ENCODE measurements around the gene ADGRG3.

ADGRG3 gene

DNA sequence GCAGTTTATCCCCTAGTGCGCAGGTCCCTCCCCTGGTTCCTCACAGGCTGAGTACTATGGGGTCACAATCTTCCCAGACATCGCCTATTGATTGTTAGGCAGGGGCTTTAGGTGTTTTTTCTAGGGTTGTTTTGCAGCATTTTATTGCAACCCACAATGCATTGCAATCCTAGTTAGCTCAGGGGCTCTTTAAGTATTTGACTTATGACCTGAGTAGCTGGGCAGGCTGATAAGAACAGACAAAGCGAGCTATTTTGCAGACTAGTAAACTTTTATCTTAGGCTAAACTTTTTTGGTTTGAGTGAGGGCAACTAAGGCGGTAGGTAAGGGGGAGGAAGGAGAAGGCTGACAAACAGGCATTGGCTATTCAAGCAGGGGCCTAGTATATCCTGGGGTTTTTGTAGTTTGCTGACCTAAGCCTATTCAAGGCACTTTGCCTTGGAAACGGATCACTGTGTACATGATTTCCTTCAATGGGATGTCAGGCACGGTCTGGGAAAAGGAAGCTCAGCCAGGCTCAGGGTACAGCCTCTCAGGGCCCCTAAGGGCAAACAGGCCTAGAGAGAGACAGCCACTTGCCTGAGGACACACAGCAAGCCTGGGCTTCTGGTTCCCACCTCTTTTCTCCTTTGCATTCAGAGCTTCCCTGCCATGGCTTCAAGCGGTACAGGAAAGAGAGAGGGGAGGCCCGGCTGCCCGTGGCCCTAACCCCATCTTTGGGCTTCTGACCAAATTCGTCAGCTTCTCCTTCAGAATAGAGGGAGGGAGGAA is 32.9 kb downstream of the ADGRG3 start:
- H3K9me3 ChIP-seq (ENCODE audit: control insufficient read depth, low read length), result no peaks in the 10 kb centered on the region
- H3K27me3 ChIP-seq (ENCODE audit: control insufficient read depth, insufficient read depth, low read length, poor library complexity, severe bottlenecking), result no peaks in the 10 kb centered on the region
- H3K36me3 ChIP-seq (ENCODE audit: control insufficient read depth, insufficient read depth, low read length), result no peaks in the 10 kb centered on the region
- H3K4me3 ChIP-seq (ENCODE audit: insufficient read depth, low read depth, low read length), result no peak overlapping the region
- peaks cover 12% of the 10 kb centered on the region for H3K4me1 ChIP-seq (ENCODE audit: control insufficient read depth, insufficient read depth, low read length)
- WGBS, 2 experiments, result 81 to 82% methylated on average over 10 of the region's 10 CpGs
- no peak overlapping the region for H3K27ac ChIP-seq (ENCODE audit: insufficient read depth, low read depth, low read length, poor library complexity, severe bottlenecking)

DNA sequence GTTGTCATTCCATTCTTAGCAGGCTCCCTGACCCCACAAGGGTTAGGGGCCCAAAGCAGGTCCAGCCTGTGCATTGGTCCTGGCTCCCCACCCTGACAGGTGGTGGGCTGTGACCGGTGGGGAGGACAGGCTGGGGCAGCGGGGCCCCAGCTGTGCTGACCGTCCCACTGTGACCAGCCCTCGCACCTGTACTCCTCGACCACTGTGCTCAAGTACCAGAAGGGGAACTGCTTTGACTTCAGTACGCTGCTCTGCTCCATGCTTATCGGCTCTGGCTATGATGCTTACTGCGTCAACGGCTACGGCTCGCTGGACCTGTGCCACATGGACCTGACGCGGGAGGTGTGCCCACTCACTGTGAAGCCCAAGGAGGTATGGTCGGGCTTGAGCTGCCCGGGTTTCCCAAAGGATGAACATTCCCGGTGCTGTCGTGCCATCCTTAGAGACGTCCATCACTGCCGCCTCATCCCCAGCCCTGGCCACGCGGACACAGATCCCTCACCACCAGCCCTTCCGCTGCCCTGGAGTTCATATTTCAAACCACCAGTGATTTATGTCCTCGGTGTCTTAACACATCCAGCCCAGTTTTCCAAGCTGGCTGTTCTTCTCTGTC is 33.8 kb downstream of the ADGRG3 start:
- H3K27ac ChIP-seq (ENCODE audit: insufficient read depth, low read depth, low read length, poor library complexity, severe bottlenecking), result no peak overlapping the region
- H3K36me3 ChIP-seq (ENCODE audit: control insufficient read depth, insufficient read depth, low read length), result no peaks in the 10 kb centered on the region
- no peaks in the 10 kb centered on the region for H3K27me3 ChIP-seq (ENCODE audit: control insufficient read depth, insufficient read depth, low read length, poor library complexity, severe bottlenecking)
- peaks cover 12% of the 10 kb centered on the region for H3K4me1 ChIP-seq (ENCODE audit: control insufficient read depth, insufficient read depth, low read length)
- WGBS, 2 experiments, result 92% methylated on average over 23 of the region's 23 CpGs
- no peak overlapping the region for H3K4me3 ChIP-seq (ENCODE audit: insufficient read depth, low read depth, low read length)
- no peaks in the 10 kb centered on the region for H3K9me3 ChIP-seq (ENCODE audit: control insufficient read depth, low read length)

DNA sequence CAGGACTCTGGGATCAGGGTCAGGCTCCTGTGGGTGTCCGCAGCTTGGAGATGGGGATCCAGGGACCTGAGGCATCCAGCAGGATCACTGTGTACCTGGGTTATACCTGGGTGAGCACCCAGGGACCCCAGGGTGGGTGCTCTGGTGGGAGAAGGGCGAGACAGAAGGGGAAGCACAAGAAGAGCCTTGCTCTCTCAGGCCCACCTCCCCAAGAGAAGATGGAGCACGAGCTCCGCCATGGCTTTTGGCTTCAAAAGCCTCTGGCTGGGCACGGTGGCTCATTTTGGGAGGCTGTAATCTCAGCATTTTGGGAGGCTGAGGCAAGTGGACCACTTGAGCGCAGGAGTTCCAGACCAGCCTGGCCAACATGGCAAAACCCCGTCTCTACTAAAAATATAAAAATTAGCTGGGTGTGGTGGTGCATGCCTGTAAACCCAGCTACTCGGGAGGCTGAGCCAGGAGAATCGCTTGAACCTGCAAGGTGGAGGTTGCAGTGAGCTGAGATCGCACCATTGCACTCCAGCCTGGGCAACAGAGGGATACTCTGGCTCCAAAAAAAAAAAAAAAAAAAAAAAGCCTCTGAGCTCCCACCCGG is 35.4 kb downstream of the ADGRG3 start:
- no peaks in the 10 kb centered on the region for H3K36me3 ChIP-seq (ENCODE audit: control insufficient read depth, insufficient read depth, low read length)
- no peaks in the 10 kb centered on the region for H3K27me3 ChIP-seq (ENCODE audit: control insufficient read depth, insufficient read depth, low read length, poor library complexity, severe bottlenecking)
- WGBS, 2 experiments, result 90 to 95% methylated on average over 11 of the region's 11 CpGs
- peaks cover 12% of the 10 kb centered on the region for H3K4me1 ChIP-seq (ENCODE audit: control insufficient read depth, insufficient read depth, low read length)
- H3K27ac ChIP-seq (ENCODE audit: insufficient read depth, low read depth, low read length, poor library complexity, severe bottlenecking), result no peak overlapping the region
- H3K4me3 ChIP-seq (ENCODE audit: insufficient read depth, low read depth, low read length), result no peak overlapping the region
- H3K9me3 ChIP-seq (ENCODE audit: control insufficient read depth, low read length), result no peaks in the 10 kb centered on the region

DNA sequence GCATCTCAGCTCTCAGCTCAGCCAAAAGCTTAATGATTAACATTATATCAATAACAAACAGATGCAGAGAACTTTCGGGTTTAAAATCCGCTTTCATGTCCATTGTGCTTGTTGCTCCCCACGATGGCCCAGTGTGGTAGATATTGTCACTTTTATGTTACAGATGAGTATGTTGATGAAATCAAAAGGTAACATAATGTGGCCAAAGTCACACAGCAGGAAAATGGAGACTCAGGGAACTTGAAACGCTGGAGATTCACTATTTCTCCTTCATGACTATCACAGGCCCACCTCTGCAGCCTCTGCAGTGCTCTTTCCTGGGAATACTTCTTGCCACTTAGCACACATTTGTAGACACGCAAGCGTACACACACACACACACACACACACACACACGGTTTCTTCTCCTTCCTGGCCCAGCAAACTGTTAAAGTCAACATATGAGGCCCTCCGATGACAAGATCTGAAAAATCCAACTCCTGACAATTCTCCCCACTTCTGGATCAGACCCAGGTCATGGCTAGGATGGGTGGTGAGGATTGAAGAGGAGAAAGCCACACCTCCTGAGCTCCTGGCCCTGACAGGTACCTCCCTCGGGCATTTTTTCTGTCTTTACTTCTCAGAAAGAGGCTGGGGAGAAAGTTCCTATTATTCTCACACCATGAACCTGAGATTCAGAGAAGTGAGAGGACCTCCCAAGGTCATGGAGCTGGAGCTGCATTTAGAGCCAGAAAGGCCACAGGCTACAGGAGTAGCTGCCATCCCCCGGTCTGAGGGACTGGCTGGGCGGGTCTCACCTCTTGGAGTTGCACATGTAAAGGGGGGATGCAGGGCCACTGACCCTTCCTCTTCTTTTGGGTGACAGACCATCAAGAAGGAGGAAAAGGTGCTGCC is 36.2 kb downstream of the ADGRG3 start:
- Histone ChIP-seq H3K4me1 (ENCODE audit: control insufficient read depth, insufficient read depth, low read length) (peaks cover 12% of the 10 kb centered on the region), H3K36me3 (ENCODE audit: control insufficient read depth, insufficient read depth, low read length) (no peaks in the 10 kb centered on the region), H3K27ac (ENCODE audit: insufficient read depth, low read depth, low read length, poor library complexity, severe bottlenecking) (no peak overlapping the region), H3K27me3 (ENCODE audit: control insufficient read depth, insufficient read depth, low read length, poor library complexity, severe bottlenecking) (no peaks in the 10 kb centered on the region), H3K9me3 (ENCODE audit: control insufficient read depth, low read length) (no peaks in the 10 kb centered on the region), H3K4me3 (ENCODE audit: insufficient read depth, low read depth, low read length) (no peak overlapping the region)
- 83 to 85% methylated on average over 10 to 11 of the region's 11 CpGs for WGBS, 2 experiments

- no peak overlapping the region for H3K4me3 ChIP-seq (ENCODE audit: insufficient read depth, low read depth, low read length)
- H3K4me1 ChIP-seq (ENCODE audit: control insufficient read depth, insufficient read depth, low read length), result peaks cover 12% of the 10 kb centered on the region
- no peaks in the 10 kb centered on the region for H3K36me3 ChIP-seq (ENCODE audit: control insufficient read depth, insufficient read depth, low read length)
- 88 to 94% methylated on average over 4 of the region's 4 CpGs for WGBS, 2 experiments
- H3K27me3 ChIP-seq (ENCODE audit: control insufficient read depth, insufficient read depth, low read length, poor library complexity, severe bottlenecking), result no peaks in the 10 kb centered on the region
- H3K27ac ChIP-seq (ENCODE audit: insufficient read depth, low read depth, low read length, poor library complexity, severe bottlenecking), result no peak overlapping the region
- no peaks in the 10 kb centered on the region for H3K9me3 ChIP-seq (ENCODE audit: control insufficient read depth, low read length)
Observed at GRCh38 chr16:57704905-57705852, 37.1 kb downstream of the ADGRG3 start.

GRCh38 chr16:57706717-57707116 is 38.6 kb downstream of the ADGRG3 start:
- no peak overlapping the region for H3K4me3 ChIP-seq (ENCODE audit: insufficient read depth, low read depth, low read length)
- no peak overlapping the region for H3K27ac ChIP-seq (ENCODE audit: insufficient read depth, low read depth, low read length, poor library complexity, severe bottlenecking)
- no peaks in the 10 kb centered on the region for H3K36me3 ChIP-seq (ENCODE audit: control insufficient read depth, insufficient read depth, low read length)
- no peaks in the 10 kb centered on the region for H3K9me3 ChIP-seq (ENCODE audit: control insufficient read depth, low read length)
- H3K27me3 ChIP-seq (ENCODE audit: control insufficient read depth, insufficient read depth, low read length, poor library complexity, severe bottlenecking), result no peaks in the 10 kb centered on the region
- H3K4me1 ChIP-seq (ENCODE audit: control insufficient read depth, insufficient read depth, low read length), result no peaks in the 10 kb centered on the region
- WGBS, 2 experiments, result 81 to 86% methylated on average over 1 of the region's 1 CpG

GRCh38 chr16:57707331-57707730 is 39.2 kb downstream of the ADGRG3 start:
- H3K27ac ChIP-seq (ENCODE audit: insufficient read depth, low read depth, low read length, poor library complexity, severe bottlenecking), result no peak overlapping the region

GRCh38 chr16:57708168-57708567 is 40.1 kb downstream of the ADGRG3 start:
- WGBS, 2 experiments, result 91 to 99% methylated on average over 2 to 3 of the region's 3 CpGs
- no peak overlapping the region for H3K27ac ChIP-seq (ENCODE audit: insufficient read depth, low read depth, low read length, poor library complexity, severe bottlenecking)
- H3K36me3 ChIP-seq (ENCODE audit: control insufficient read depth, insufficient read depth, low read length), result no peaks in the 10 kb centered on the region
- H3K4me1 ChIP-seq (ENCODE audit: control insufficient read depth, insufficient read depth, low read length), result no peaks in the 10 kb centered on the region
- H3K9me3 ChIP-seq (ENCODE audit: control insufficient read depth, low read length), result no peaks in the 10 kb centered on the region
- no peaks in the 10 kb centered on the region for H3K27me3 ChIP-seq (ENCODE audit: control insufficient read depth, insufficient read depth, low read length, poor library complexity, severe bottlenecking)
- no peak overlapping the region for H3K4me3 ChIP-seq (ENCODE audit: insufficient read depth, low read depth, low read length)

More at GRCh38 chr16:57707331-57707730, 39.2 kb downstream of the ADGRG3 start:
- Histone ChIP-seq H3K36me3 (ENCODE audit: control insufficient read depth, insufficient read depth, low read length) (no peaks in the 10 kb centered on the region), H3K4me1 (ENCODE audit: control insufficient read depth, insufficient read depth, low read length) (no peaks in the 10 kb centered on the region), H3K4me3 (ENCODE audit: insufficient read depth, low read depth, low read length) (no peak overlapping the region), H3K27me3 (ENCODE audit: control insufficient read depth, insufficient read depth, low read length, poor library complexity, severe bottlenecking) (no peaks in the 10 kb centered on the region), H3K9me3 (ENCODE audit: control insufficient read depth, low read length) (no peaks in the 10 kb centered on the region)
- WGBS, 2 experiments, result 88 to 89% methylated on average over 11 of the region's 11 CpGs

- no peaks in the 10 kb centered on the region for H3K4me1 ChIP-seq (ENCODE audit: control insufficient read depth, insufficient read depth, low read length)
- no peaks in the 10 kb centered on the region for H3K27me3 ChIP-seq (ENCODE audit: control insufficient read depth, insufficient read depth, low read length, poor library complexity, severe bottlenecking)
- H3K9me3 ChIP-seq (ENCODE audit: control insufficient read depth, low read length), result no peaks in the 10 kb centered on the region
- no peaks in the 10 kb centered on the region for H3K36me3 ChIP-seq (ENCODE audit: control insufficient read depth, insufficient read depth, low read length)
- no peak overlapping the region for H3K27ac ChIP-seq (ENCODE audit: insufficient read depth, low read depth, low read length, poor library complexity, severe bottlenecking)
- WGBS, 2 experiments, result 90 to 94% methylated on average over 3 of the region's 3 CpGs
- H3K4me3 ChIP-seq (ENCODE audit: insufficient read depth, low read depth, low read length), result no peak overlapping the region
Observed at GRCh38 chr16:57709663-57710062, 41.6 kb downstream of the ADGRG3 start.

Measured in ectodermal cell (in vitro differentiated cells).